ENCODE results near the gene HOXD8.

HOXD8 gene

DNA sequence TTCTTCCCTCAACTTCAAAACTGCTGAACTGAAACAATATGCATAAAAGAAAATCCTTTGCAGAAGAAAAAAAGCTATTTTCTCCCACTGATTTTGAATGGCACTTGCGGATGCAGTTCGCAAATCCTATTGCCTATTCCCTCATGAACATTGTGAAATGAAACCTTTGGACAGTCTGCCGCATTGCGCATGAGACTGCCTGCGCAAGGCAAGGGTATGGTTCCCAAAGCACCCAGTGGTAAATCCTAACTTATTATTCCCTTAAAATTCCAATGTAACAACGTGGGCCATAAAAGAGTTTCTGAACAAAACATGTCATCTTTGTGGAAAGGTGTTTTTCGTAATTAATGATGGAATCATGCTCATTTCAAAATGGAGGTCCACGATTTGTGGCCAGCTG is 8.4 kb downstream of the HOXD8 start:
- Mint-ChIP-seq H3K27ac (peak overlapping the region; percentile 94 to 99 (median 99)), H3K9me3 (no peaks in the 10 kb centered on the region), H3K36me3 (ENCODE audit: low read depth) (peaks cover 26% of the 10 kb centered on the region), H3K27me3 (ENCODE audit: low read depth) (no peaks in the 10 kb centered on the region), H3K4me1 (peaks cover 54% of the 10 kb centered on the region), H3K4me3 (peak overlapping the region; percentile 88 to 97 (median 89))
- TF ChIP-seq, protein P1, sequence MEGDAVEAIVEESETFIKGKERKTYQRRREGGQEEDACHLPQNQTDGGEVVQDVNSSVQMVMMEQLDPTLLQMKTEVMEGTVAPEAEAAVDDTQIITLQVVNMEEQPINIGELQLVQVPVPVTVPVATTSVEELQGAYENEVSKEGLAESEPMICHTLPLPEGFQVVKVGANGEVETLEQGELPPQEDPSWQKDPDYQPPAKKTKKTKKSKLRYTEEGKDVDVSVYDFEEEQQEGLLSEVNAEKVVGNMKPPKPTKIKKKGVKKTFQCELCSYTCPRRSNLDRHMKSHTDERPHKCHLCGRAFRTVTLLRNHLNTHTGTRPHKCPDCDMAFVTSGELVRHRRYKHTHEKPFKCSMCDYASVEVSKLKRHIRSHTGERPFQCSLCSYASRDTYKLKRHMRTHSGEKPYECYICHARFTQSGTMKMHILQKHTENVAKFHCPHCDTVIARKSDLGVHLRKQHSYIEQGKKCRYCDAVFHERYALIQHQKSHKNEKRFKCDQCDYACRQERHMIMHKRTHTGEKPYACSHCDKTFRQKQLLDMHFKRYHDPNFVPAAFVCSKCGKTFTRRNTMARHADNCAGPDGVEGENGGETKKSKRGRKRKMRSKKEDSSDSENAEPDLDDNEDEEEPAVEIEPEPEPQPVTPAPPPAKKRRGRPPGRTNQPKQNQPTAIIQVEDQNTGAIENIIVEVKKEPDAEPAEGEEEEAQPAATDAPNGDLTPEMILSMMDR (IDR thresholded peaks at IDR 0.05; ENCODE audit: unreplicated experiment in 3 of 3): no peak

DNA sequence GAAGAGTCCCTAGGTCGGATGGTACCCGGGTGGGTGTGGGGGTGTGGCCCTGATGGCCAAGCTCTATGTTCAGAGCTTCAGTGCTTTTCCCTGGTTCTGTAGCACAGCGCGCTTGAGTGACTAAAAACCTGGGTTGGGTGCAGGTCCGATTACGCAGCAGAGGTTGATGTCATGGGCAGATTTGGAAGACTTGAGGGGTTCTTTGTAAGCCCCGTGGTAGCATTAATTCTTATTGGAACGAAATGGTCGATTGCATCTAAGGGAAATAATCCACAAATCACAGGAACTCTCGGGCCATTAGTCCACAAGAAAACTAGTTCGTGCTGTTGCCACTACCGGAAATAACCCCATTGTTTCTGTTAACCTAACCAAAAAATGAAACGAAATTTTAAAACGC is 9.0 kb downstream of the HOXD8 start:
- Mint-ChIP-seq H3K36me3 (ENCODE audit: low read depth) (peaks cover 26% of the 10 kb centered on the region), H3K4me3 (peak overlapping the region; percentile 88 to 97 (median 89)), H3K27ac (peak overlapping the region; percentile 94 to 99 (median 99)), H3K27me3 (ENCODE audit: low read depth) (no peaks in the 10 kb centered on the region), H3K4me1 (peaks cover 55% of the 10 kb centered on the region), H3K9me3 (no peaks in the 10 kb centered on the region)
- TF ChIP-seq, protein P1 (IDR thresholded peaks at IDR 0.05; ENCODE audit: unreplicated experiment in 3 of 3): no peak

DNA sequence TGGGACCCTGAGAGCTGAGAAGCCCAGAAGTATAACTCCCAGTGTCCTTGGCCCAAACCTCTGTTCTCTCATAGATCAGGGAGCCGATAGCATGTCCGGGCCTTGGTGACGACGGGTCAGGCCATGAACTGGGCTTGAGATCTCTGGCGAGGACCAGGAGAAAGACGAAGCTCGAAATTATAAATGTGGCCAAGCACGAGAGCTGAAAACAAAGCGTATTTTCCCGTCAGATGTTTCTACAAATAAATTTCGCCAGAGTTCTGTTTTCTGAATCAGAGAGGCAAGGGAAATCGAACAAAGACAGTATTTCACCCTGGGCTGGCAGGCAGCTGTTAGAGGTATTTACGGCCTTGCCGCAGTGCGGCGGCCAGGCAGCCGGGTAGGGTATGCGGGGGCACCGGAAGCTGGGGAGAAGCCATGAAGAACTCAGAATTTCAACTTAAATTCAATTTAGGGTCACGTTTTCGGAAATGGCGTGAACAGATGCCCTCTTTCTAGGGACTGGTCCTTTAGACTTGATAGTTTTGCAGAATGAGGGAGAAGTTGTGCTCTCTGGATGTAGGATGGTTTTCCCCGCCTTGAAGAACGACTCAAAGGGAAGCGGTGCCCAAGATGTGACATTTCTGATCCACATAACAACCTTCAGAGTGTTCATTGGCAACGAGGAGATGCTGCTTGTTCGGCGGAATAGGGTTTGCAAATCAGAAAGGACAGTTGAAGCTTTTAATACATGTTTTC is 9.6 kb downstream of the HOXD8 start:
- Mint-ChIP-seq H3K9me3 (no peaks in the 10 kb centered on the region), H3K4me3 (peak overlapping the region; percentile 88 to 97 (median 89)), H3K27ac (peak overlapping the region; percentile 94 to 99 (median 99)), H3K27me3 (ENCODE audit: low read depth) (no peaks in the 10 kb centered on the region), H3K36me3 (ENCODE audit: low read depth) (peaks cover 27% of the 10 kb centered on the region), H3K4me1 (peaks cover 55% of the 10 kb centered on the region)
- TF ChIP-seq, protein P1 (IDR thresholded peaks at IDR 0.05; ENCODE audit: unreplicated experiment in 3 of 3): no peak

DNA sequence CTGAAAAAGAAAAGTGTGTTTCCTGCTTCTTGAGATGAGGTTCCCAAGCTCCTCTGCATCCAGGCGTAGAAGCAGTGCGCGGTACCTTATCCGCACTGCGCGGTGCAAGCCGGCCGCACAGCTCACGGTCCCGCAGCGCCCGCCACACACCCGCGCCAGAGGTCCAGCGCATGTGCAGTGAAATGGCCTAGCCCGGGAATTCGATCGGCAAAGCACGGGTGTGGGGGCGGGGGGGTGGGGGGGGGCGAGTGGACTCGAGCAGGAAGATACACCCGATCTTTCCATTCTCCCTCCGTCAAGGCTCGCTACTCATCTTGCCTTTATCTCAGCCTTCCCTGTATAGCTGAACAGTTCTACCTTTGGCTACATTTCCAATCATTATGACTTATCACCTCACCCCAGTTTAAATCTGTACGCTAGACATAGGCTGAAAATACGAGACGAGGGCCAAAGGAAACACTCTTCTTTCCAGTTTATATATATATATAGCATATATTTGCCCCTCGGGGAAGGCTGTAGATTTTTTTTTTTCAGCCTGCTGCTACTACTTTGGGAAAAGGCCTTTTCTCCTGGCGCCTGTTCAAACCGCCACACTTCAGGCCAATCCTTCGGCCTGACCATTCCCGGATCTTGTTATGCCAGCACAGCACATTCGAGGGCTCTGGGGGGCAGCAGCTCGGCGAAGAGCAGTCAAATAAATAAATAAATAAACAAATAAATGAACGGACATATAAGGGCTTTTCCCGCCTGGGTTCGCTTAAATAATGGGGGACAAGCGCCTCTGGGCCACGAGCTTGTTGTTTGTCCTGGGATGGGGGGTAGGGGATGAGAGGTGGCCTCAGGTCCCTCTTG is 10.4 kb downstream of the HOXD8 start:
- Mint-ChIP-seq H3K36me3 (ENCODE audit: low read depth) (peaks cover 30% of the 10 kb centered on the region), H3K4me3 (peak overlapping the region; percentile 88 to 97 (median 89)), H3K4me1 (peaks cover 54% of the 10 kb centered on the region), H3K27ac (peak overlapping the region; percentile 94 to 99 (median 99)), H3K9me3 (no peaks in the 10 kb centered on the region), H3K27me3 (ENCODE audit: low read depth) (no peaks in the 10 kb centered on the region)
- TF ChIP-seq, protein P1 (IDR thresholded peaks at IDR 0.05; ENCODE audit: unreplicated experiment in 3 of 3): no peak

DNA sequence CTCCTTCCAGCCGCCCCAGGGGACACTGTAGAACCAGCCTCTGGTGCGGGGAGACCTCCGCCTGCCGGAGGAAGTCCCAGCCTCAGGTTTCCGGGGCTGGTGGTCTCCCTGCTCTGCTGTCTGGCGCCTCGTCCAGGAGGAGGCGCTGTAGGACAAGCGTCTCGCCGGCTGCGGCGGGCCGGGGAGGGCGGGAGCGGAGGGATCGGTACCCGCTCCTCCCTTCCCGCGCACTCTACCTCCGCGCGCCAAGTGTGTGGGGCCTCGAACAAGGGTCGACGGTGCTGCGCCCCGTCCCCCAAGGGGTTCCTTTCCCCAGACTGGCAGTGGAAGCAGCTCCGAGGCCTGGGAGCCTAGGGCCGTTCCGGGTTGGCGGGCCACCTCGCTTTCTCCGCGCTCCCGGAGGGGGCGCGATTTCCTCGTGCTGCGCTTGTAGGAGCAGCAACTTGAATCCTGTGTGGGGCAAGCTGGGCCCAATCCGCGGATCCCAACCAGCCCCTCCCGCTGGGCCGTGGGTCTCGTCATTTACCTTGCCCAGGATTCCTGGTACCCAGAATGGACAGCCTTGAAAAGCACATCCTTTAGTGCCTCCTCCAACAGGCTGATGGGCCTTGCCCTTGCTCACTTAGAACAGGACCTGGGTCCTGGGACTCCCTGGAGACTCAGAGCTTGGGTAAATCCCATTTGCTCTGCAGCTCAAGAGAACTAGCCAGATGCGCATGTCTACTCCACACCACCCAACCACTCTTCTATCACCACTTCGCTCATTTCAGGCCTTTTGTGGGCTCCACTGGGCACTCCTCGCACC is 11.2 kb downstream of the HOXD8 start:
- Mint-ChIP-seq H3K4me3 (peak overlapping the region; percentile 88 to 97 (median 89)), H3K4me1 (peaks cover 53% of the 10 kb centered on the region), H3K36me3 (ENCODE audit: low read depth) (peaks cover 39% of the 10 kb centered on the region), H3K9me3 (no peaks in the 10 kb centered on the region), H3K27ac (peak overlapping the region; percentile 94 to 99 (median 99)), H3K27me3 (ENCODE audit: low read depth) (no peaks in the 10 kb centered on the region)
- TF ChIP-seq, protein P1 (IDR thresholded peaks at IDR 0.05; ENCODE audit: unreplicated experiment in 3 of 3): peak; percentile 97 to 99 (median 98)
